Mammary epithelial cell (primary cell): ENCODE results near the gene ATG5.

Source experiments
- CTCF ChIP-seq, 2 donors: IDR thresholded peaks in 1 of 2; conservative IDR thresholded peaks in 1 of 2; 2 replicates each; pipeline ENCODE4 v1.5.1; 2011 to 2012; ENCODE audit warnings: inconsistent platforms in 2 of 2, low read length in 2 of 2, mild to moderate bottlenecking in 2 of 2, control low read depth in 1 of 2, low read depth in 1 of 2; ENCODE audit not compliant: insufficient read depth in 1 of 2; ENCODE audit errors: extremely low read depth in 1 of 2
- EZH2 ChIP-seq: IDR thresholded peaks from 2 replicates; pipeline ENCODE4 v1.6.1; 2012; ENCODE audit warnings: low read length, inconsistent platforms, borderline replicate concordance

DNA sequence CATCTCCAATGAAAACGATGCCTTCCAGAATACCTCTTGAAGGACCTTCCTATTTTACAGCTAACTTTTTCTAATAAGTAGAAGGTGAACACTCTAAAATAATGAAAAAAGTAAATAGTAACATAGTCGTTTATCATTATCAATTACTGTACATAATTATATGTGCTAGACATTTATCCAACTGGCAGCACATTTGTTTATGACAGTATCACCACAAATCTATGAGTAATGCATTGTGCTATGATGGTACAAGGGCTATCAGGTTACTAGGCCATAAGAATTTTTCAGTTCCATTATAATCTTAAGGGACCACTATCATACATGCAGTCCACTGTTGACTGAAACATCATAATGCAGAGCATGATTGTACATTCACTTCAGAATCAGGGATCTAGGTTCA is 68.4 kb downstream of the ATG5 start:
- TF ChIP-seq EZH2 (no peak), CTCF (conservative IDR thresholded peaks at IDR 0.05 in 1 of 2, IDR thresholded peaks at IDR 0.05 in 1 of 2; ENCODE audit: extremely low read depth in 1 of 2, insufficient read depth in 1 of 2, low read depth in 1 of 2, low read length in 2 of 2) (no peak)
